ENCODE data around the gene PAK4. TPM values are rescaled to one million over a fixed set of nuclear protein-coding genes. Genes with fewer than 3 reads are reported as not detected.

PAK4 gene
- total RNA-seq, 1 experiment from 2014 or later, result 1.7 TPM

DNA sequence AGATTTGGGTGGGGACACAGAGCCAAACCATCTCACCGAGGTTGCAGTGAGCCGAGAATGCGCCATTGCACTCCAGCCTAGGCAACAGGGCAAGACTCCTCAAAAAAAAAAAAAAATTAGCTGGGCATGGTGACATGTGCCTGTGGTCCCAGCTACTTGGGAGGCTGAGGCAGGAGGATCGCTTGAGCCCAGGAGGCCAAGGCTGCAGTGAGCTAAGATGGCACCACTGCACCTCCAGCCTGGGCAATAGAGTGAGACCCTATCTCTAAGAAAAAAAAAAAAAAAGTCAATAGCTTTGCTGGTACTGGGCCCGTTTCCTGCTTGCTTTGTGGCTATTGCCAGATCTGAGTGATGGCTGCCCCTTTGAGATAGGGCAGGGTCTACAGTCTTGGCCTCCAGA lies 28.3 kb upstream of the PAK4 start:
- no peak overlapping the region for H2AFZ ChIP-seq (ENCODE audit: low read length)

DNA sequence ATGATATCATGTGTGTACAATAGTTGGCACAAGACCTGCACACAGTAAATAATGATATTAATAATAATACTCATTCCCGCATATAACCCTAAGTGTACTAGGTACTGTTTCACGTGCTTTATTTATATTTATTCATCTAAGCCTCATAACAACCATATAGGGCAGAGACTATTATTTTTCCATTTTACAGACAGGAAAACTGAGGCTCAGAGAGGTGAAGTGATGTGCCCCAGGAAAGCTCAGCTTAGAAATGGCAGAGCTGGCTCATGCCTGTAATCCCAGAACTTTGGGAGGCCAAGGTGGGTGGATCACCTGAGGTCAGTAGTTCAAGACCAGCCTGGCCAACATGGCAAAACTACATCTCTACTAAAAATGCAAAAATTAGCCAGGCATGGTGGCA lies 27.9 kb upstream of the PAK4 start:
- Histone ChIP-seq H3K9me3 (ENCODE audit: low read length) (no peaks in the 10 kb centered on the region), H3K27ac (ENCODE audit: low read length) (no peak overlapping the region), H3K9me2 (replicated peaks; ENCODE audit: insufficient read depth, low read length) (no peaks in the 10 kb centered on the region), H3K36me3 (ENCODE audit: insufficient read depth, low read length) (no peaks in the 10 kb centered on the region), H3K4me2 (ENCODE audit: low read depth, low read length, poor library complexity, severe bottlenecking) (no peak overlapping the region), H3K4me1 (ENCODE audit: low read length) (no peaks in the 10 kb centered on the region), H3K79me2 (ENCODE audit: low read length) (no peaks in the 10 kb centered on the region), H2AFZ (ENCODE audit: low read length) (no peak overlapping the region), H4K20me1 (ENCODE audit: insufficient read depth, low read depth, low read length) (no peaks in the 10 kb centered on the region), H3K27me3 (ENCODE audit: low read length) (no peaks in the 10 kb centered on the region), H3K9ac (ENCODE audit: low read length) (no peak overlapping the region), H3K4me3 (ENCODE audit: low read length) (no peak overlapping the region)
- no peak for DNase-seq

More for the DNA sequence above, 28.3 kb upstream of the PAK4 start:
- Histone ChIP-seq H3K4me1 (ENCODE audit: low read length) (no peaks in the 10 kb centered on the region), H4K20me1 (ENCODE audit: insufficient read depth, low read depth, low read length) (no peaks in the 10 kb centered on the region), H3K9me2 (replicated peaks; ENCODE audit: insufficient read depth, low read length) (no peaks in the 10 kb centered on the region), H3K27me3 (ENCODE audit: low read length) (no peaks in the 10 kb centered on the region), H3K4me2 (ENCODE audit: low read depth, low read length, poor library complexity, severe bottlenecking) (no peak overlapping the region), H3K9ac (ENCODE audit: low read length) (no peak overlapping the region), H3K4me3 (ENCODE audit: low read length) (no peak overlapping the region), H3K36me3 (ENCODE audit: insufficient read depth, low read length) (no peaks in the 10 kb centered on the region), H3K27ac (ENCODE audit: low read length) (no peak overlapping the region), H3K9me3 (ENCODE audit: low read length) (no peaks in the 10 kb centered on the region), H3K79me2 (ENCODE audit: low read length) (no peaks in the 10 kb centered on the region)
- DNase-seq, result no peak

DNA sequence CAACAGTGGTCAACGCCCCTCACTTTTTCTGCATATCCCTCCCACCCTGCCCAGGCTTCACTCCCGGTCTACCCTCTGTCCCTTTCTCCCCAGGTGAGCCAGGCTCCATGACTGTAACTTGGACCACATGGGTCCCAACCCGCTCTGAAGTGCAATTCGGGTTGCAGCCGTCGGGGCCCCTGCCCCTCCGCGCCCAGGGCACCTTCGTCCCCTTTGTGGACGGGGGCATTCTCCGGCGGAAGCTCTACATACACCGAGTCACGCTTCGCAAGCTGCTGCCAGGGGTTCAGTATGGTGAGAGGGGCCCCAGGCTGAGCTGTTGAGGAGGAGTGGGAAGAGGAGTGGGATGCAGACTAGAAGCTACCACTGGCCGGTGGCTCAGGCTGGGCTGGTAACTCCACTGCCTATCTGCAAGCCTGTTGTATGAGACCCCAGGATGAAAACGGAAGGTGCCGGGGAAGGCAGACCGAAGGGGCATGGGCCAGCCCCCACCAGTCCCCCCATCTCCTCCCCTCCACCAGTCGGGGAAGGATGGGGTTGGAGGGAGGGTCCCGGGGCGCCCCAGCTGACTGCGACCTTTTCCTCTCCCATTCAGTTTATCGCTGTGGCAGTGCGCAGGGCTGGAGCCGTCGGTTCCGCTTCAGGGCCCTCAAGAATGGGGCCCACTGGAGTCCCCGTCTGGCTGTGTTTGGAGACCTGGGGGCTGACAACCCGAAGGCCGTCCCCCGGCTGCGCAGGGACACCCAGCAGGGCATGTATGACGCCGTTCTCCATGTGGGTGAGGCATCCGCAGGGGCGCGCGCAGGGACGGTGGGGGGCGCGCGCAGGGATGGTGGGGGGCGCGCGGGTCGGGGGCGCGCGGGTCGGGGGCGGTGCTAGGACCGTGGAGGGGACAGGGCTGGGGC lies 27.0 kb upstream of the PAK4 start:
- Histone ChIP-seq H3K9ac (ENCODE audit: low read length) (no peak overlapping the region), H3K4me3 (ENCODE audit: low read length) (no peak overlapping the region), H3K27me3 (ENCODE audit: low read length) (no peaks in the 10 kb centered on the region)

DNA sequence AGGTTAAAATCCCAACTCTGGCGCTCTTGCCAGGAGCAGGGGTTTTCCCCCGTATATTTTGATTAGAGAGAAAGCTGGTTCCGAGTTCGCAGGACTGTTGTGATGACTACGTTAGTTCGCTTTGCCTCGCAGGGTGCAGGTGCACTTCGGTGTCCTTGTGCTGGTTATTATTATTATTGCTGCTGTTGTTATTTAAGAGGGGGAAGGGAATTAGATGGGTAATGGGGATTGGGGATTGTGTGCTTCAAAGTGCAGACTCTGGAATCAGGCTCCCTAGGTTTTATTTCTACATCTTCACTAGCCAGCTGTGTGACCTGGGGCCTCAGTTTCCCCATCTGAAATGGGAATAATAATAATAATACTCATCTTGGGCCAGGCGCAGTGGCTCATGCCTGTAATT lies 26.2 kb upstream of the PAK4 start:
- Histone ChIP-seq H2AFZ (ENCODE audit: low read length) (no peak overlapping the region), H3K27ac (ENCODE audit: low read length) (no peak overlapping the region), H3K4me3 (ENCODE audit: low read length) (no peak overlapping the region), H3K4me1 (ENCODE audit: low read length) (no peaks in the 10 kb centered on the region), H4K20me1 (ENCODE audit: insufficient read depth, low read depth, low read length) (no peaks in the 10 kb centered on the region), H3K27me3 (ENCODE audit: low read length) (no peaks in the 10 kb centered on the region), H3K9ac (ENCODE audit: low read length) (no peak overlapping the region), H3K9me2 (replicated peaks; ENCODE audit: insufficient read depth, low read length) (no peaks in the 10 kb centered on the region), H3K79me2 (ENCODE audit: low read length) (no peaks in the 10 kb centered on the region), H3K9me3 (ENCODE audit: low read length) (no peaks in the 10 kb centered on the region), H3K4me2 (ENCODE audit: low read depth, low read length, poor library complexity, severe bottlenecking) (no peak overlapping the region), H3K36me3 (ENCODE audit: insufficient read depth, low read length) (no peaks in the 10 kb centered on the region)
- no peak for DNase-seq

More for the DNA sequence above, 27.0 kb upstream of the PAK4 start:
- no peak for DNase-seq
- Histone ChIP-seq H3K4me1 (ENCODE audit: low read length) (no peaks in the 10 kb centered on the region), H3K9me2 (replicated peaks; ENCODE audit: insufficient read depth, low read length) (no peaks in the 10 kb centered on the region), H3K79me2 (ENCODE audit: low read length) (no peaks in the 10 kb centered on the region), H3K27ac (ENCODE audit: low read length) (no peak overlapping the region), H4K20me1 (ENCODE audit: insufficient read depth, low read depth, low read length) (no peaks in the 10 kb centered on the region), H3K4me2 (ENCODE audit: low read depth, low read length, poor library complexity, severe bottlenecking) (no peak overlapping the region), H2AFZ (ENCODE audit: low read length) (no peak overlapping the region), H3K9me3 (ENCODE audit: low read length) (no peaks in the 10 kb centered on the region), H3K36me3 (ENCODE audit: insufficient read depth, low read length) (no peaks in the 10 kb centered on the region)

DNA sequence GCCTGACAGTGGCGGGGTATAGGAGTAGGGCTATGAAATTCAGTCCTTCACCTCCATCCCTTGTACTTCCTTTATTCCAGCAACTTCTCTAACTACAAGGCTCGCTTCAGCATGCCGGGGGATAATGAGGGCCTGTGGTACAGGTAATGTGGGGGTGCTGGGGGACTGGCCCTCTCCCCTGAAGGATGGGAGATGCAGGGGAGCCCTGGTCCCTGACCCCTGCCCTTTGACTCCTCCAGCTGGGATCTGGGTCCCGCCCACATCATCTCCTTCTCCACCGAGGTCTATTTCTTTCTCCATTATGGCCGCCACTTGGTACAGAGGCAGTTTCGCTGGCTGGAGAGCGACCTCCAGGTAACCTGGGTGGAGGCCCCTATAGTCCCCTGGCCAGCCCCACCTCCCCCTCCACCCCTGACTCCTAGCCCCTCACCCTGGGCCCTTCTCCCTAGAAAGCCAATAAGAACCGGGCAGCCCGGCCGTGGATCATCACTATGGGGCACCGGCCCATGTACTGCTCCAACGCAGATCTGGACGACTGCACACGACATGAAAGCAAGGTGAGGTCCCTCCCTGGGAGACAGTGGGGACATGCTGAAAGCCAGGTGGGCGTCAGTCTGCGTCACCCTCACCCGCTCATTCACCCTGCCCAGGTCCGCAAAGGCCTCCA lies 25.0 kb upstream of the PAK4 start:
- Histone ChIP-seq H4K20me1 (ENCODE audit: insufficient read depth, low read depth, low read length) (no peaks in the 10 kb centered on the region), H3K79me2 (ENCODE audit: low read length) (no peaks in the 10 kb centered on the region), H3K4me3 (ENCODE audit: low read length) (no peak overlapping the region), H2AFZ (ENCODE audit: low read length) (no peak overlapping the region), H3K27me3 (ENCODE audit: low read length) (no peaks in the 10 kb centered on the region), H3K36me3 (ENCODE audit: insufficient read depth, low read length) (no peaks in the 10 kb centered on the region), H3K27ac (ENCODE audit: low read length) (no peak overlapping the region), H3K9ac (ENCODE audit: low read length) (no peak overlapping the region), H3K9me3 (ENCODE audit: low read length) (no peaks in the 10 kb centered on the region), H3K4me1 (ENCODE audit: low read length) (no peaks in the 10 kb centered on the region), H3K4me2 (ENCODE audit: low read depth, low read length, poor library complexity, severe bottlenecking) (no peak overlapping the region), H3K9me2 (replicated peaks; ENCODE audit: insufficient read depth, low read length) (no peaks in the 10 kb centered on the region)
- no peak for DNase-seq

DNA sequence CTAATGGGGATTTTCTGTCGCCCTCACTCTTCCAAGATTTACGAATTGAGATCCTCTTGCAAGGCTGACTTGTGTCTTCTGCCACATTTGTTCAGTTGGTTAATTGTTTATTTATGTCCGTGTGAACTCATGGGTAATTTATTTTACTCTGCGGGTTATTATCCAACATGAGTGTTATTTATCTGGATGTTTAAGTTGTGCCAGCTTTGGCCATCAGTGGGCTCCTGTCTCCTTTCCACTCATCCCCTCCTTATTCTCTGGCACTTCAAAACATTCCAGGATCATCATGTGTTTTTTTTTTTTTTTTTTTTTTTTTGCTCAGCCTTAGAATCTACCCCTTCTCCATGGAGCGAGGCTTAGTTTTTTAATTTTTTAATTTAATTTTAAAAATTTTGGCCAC lies 22.4 kb upstream of the PAK4 start:
- no peak overlapping the region for H3K27ac ChIP-seq (ENCODE audit: low read length)
- no peaks in the 10 kb centered on the region for H3K36me3 ChIP-seq (ENCODE audit: insufficient read depth, low read length)
- no peaks in the 10 kb centered on the region for H3K27me3 ChIP-seq (ENCODE audit: low read length)
- no peaks in the 10 kb centered on the region for H3K79me2 ChIP-seq (ENCODE audit: low read length)
- H3K9me3 ChIP-seq (ENCODE audit: low read length), result no peaks in the 10 kb centered on the region
- H4K20me1 ChIP-seq (ENCODE audit: insufficient read depth, low read depth, low read length), result no peaks in the 10 kb centered on the region
- H3K9ac ChIP-seq (ENCODE audit: low read length), result no peak overlapping the region
- no peak overlapping the region for H2AFZ ChIP-seq (ENCODE audit: low read length)
- H3K4me1 ChIP-seq (ENCODE audit: low read length), result no peaks in the 10 kb centered on the region
- no peaks in the 10 kb centered on the region for H3K9me2 ChIP-seq (replicated peaks; ENCODE audit: insufficient read depth, low read length)
- no peak overlapping the region for H3K4me2 ChIP-seq (ENCODE audit: low read depth, low read length, poor library complexity, severe bottlenecking)
- DNase-seq, result no peak
- H3K4me3 ChIP-seq (ENCODE audit: low read length), result no peak overlapping the region

DNA sequence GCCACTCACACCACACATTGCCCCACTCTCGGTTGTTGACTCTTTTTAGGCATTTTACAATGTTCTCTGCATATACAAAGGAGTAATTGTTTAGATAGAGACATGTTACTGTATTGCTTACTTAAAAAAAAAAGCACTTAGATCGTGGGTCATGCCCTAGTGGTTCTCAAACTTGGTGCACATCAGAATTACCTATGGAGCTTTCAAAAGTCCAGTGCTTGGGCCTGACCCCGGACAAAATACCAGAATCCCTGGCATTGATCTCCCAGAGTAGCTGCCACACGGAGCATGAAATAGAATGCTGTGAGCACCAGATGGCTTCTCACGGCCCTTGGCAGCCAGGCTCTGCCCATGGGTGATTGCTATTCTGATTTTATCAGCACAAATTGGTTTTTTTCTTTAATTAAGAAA lies 21.4 kb upstream of the PAK4 start:
- no peaks in the 10 kb centered on the region for H3K9me3 ChIP-seq (ENCODE audit: low read length)
- no peak overlapping the region for H3K4me3 ChIP-seq (ENCODE audit: low read length)
- H2AFZ ChIP-seq (ENCODE audit: low read length), result no peak overlapping the region
- no peaks in the 10 kb centered on the region for H3K9me2 ChIP-seq (replicated peaks; ENCODE audit: insufficient read depth, low read length)
- no peak overlapping the region for H3K27ac ChIP-seq (ENCODE audit: low read length)
- DNase-seq, result no peak
- no peak overlapping the region for H3K9ac ChIP-seq (ENCODE audit: low read length)
- no peaks in the 10 kb centered on the region for H3K79me2 ChIP-seq (ENCODE audit: low read length)
- no peak overlapping the region for H3K4me2 ChIP-seq (ENCODE audit: low read depth, low read length, poor library complexity, severe bottlenecking)
- no peaks in the 10 kb centered on the region for H3K4me1 ChIP-seq (ENCODE audit: low read length)
- H4K20me1 ChIP-seq (ENCODE audit: insufficient read depth, low read depth, low read length), result no peaks in the 10 kb centered on the region
- H3K27me3 ChIP-seq (ENCODE audit: low read length), result no peaks in the 10 kb centered on the region
- H3K36me3 ChIP-seq (ENCODE audit: insufficient read depth, low read length), result no peaks in the 10 kb centered on the region

DNA sequence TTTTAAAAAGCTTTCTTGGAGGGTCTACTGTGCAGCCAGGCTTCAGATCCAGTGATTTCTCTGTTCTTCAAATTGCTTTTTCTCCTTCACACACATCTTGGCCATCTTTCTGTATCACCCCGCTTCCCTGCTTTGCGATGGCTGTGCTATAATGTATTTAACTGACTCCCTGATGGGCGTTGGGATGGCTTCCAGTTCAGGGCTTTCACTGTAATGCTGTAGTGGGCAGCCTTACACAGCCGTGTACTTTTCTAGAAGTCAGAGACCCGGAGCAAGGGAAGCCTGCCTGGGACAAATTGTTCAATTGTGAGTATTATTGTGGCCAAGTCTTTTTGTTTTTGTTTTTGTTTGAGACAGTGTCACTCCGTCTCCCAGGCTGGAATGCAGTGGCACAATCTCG lies 19.4 kb upstream of the PAK4 start:
- H2AFZ ChIP-seq (ENCODE audit: low read length), result no peak overlapping the region
- no peaks in the 10 kb centered on the region for H3K36me3 ChIP-seq (ENCODE audit: insufficient read depth, low read length)
- H3K4me1 ChIP-seq (ENCODE audit: low read length), result no peaks in the 10 kb centered on the region
- no peaks in the 10 kb centered on the region for H4K20me1 ChIP-seq (ENCODE audit: insufficient read depth, low read depth, low read length)
- no peak overlapping the region for H3K27ac ChIP-seq (ENCODE audit: low read length)
- no peak overlapping the region for H3K4me2 ChIP-seq (ENCODE audit: low read depth, low read length, poor library complexity, severe bottlenecking)
- H3K27me3 ChIP-seq (ENCODE audit: low read length), result no peaks in the 10 kb centered on the region
- no peak for DNase-seq
- no peak overlapping the region for H3K4me3 ChIP-seq (ENCODE audit: low read length)
- no peak overlapping the region for H3K9ac ChIP-seq (ENCODE audit: low read length)
- H3K9me3 ChIP-seq (ENCODE audit: low read length), result no peaks in the 10 kb centered on the region
- no peaks in the 10 kb centered on the region for H3K9me2 ChIP-seq (replicated peaks; ENCODE audit: insufficient read depth, low read length)
- no peaks in the 10 kb centered on the region for H3K79me2 ChIP-seq (ENCODE audit: low read length)
